Esophagus muscularis mucosa (tissue), 3 donors: ENCODE measurements around the gene SPINT4.

Experiments used
- CTCF ChIP-seq, 3 experiments: fragments of 200-600 bp in 2 of 3; fragments of 450-650 bp in 1 of 3; sonication (generic) in 2 of 3; IDR thresholded peaks; one replicate each; pipeline ENCODE4 v1.5.1; 2017 to 2019; ENCODE audit warnings: antibody characterized with exemption in 3 of 3, mild to moderate bottlenecking in 2 of 3, moderate library complexity in 1 of 3
- POLR2AphosphoS5 ChIP-seq, 2 donors: sonication (generic); formaldehyde crosslinking; IDR thresholded peaks; one replicate each; pipeline ENCODE4 v1.6.1; 2017; ENCODE audit warnings: antibody characterized with exemption in 2 of 2

GRCh38 chr20:45679650-45680049 is 42.5 kb upstream of the SPINT4 start:
- TF ChIP-seq CTCF (IDR thresholded peaks at IDR 0.05) (no peak), POLR2AphosphoS5 (IDR thresholded peaks at IDR 0.05) (no peak)
